A204.1 (cell line): ENCODE measurements around the gene VRK1.

Source experiments
- FAIRE-seq: peaks from 2 replicates; lab custom pipeline; 2012; peaks lifted over from hg19 to GRCh38; lab: Jason Lieb, UNC

The VRK1 gene

GRCh38 chr14:96922986-96923385, 125.8 kb downstream of the VRK1 start:
- FAIRE-seq = no peak

DNA sequence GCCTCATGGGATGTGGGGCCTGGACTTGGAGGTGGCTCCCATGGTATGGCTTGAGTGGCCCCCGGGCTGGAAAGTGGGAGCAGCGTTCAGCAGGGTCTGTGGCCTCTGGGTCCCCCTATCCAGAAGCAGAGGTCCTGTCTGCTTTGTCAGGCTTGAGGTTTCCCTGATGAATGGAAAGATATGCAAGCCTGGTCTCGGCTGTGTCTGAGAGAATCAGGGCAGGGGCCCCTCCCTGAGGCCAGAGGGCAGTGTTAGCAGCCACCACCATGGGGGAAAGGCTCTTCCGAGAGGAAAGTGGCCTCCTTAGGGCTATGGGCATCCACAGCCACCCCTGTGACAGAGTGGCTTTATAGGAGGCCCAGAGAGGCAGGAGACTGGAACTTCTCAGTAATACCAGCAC, 128.2 kb downstream of the VRK1 start:
- FAIRE-seq = no peak

GRCh38 chr14:96926001-96926400, 128.8 kb downstream of the VRK1 start:
- FAIRE-seq = no peak

DNA sequence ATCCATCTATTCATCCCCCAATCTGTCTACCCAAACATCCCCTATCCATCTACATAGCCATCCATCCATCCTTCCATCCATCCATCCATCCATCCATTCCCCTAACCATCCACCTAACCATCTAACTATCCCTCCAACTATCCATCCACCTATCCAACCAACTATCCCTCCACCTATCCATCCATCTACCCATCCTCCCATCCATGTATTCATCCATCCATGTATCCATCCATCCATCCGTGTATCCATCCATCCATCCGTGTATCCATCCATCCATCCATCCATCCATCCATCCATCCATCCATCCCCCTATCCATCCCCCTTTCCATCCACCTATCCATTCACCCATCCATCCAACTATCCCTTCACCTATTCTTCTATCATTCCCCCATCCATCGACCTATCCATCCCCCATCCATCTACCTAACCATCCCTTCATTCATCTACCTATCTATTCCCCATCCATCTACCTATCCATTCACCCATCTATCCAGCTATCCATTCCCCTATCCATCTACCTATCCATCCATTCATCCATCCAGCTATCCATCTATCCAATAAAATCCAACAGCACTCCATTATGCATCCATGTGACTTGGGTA, 131.7 kb downstream of the VRK1 start:
- FAIRE-seq = no peak

DNA sequence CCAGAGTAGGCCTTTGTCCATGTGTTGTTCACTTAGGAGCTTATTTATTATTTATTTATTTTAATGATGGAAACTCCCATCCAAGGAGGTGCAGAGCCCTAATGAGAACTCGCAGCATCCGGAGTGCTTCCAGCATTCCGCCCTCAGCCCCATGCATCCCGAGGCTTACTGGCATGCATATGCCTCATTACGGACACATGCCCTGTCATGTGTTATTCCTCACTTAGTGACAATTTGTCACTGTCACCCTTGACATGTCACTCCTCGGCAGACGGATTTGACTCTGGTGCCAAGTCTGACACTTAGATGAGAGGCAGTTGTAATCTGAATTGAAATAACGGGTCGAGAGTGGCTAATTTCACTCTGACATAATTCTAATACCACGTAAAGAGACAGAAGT, 132.8 kb downstream of the VRK1 start:
- no peak for FAIRE-seq

- FAIRE-seq = no peak
Measured at GRCh38 chr14:96930526-96930925, 133.3 kb downstream of the VRK1 start.
